H9 (cell line): Measurements from ENCODE around the gene SEMA3E. TPM values are rescaled to one million over a fixed set of nuclear protein-coding genes. Genes with fewer than 3 reads are reported as not detected.

ENCODE experiments used
- DNase-seq: peaks from one replicate; pipeline ENCODE4 v3.0.0-alpha.2; 2017
- H2AFZ ChIP-seq: one replicate; pipeline ENCODE4 v1.6.1; 2013; ENCODE audit warnings: mild to moderate bottlenecking, low read length, control low read depth, moderate library complexity
- H2AK5ac ChIP-seq: 2 replicates; pipeline ENCODE4 v1.6.1; 2013; ENCODE audit warnings: low read length, control low read depth, mixed read lengths; ENCODE audit not compliant: insufficient read length
- H2BK120ac ChIP-seq: one replicate; pipeline ENCODE4 v1.6.1; 2013; ENCODE audit warnings: low read depth, mild to moderate bottlenecking, low read length, control low read depth, inconsistent platforms; ENCODE audit not compliant: poor library complexity, severe bottlenecking
- H2BK12ac ChIP-seq: 2 replicates; pipeline ENCODE4 v1.6.1; 2013; ENCODE audit warnings: low read length, control low read depth, mixed read lengths, low read depth; ENCODE audit not compliant: insufficient read length
- H2BK15ac ChIP-seq: 2 replicates; pipeline ENCODE4 v1.6.1; 2013; ENCODE audit warnings: low read depth, low read length, control low read depth
- H2BK20ac ChIP-seq: one replicate; pipeline ENCODE4 v1.6.1; 2013; ENCODE audit warnings: low read depth, mild to moderate bottlenecking, low read length, control low read depth, inconsistent platforms; ENCODE audit not compliant: poor library complexity, severe bottlenecking
- H2BK5ac ChIP-seq: 2 replicates; pipeline ENCODE4 v1.6.1; 2013; ENCODE audit warnings: low read length, control low read depth, mixed read lengths; ENCODE audit not compliant: insufficient read length
- H3K14ac ChIP-seq: 2 replicates; pipeline ENCODE4 v1.6.1; 2013; ENCODE audit warnings: low read length, control low read depth; ENCODE audit not compliant: insufficient read depth
- H3K18ac ChIP-seq: 2 replicates; pipeline ENCODE4 v1.6.1; 2013; ENCODE audit warnings: low read depth, mild to moderate bottlenecking, mixed read lengths, low read length, control low read depth; ENCODE audit not compliant: insufficient read length
- H3K23ac ChIP-seq: 2 replicates; pipeline ENCODE4 v1.6.1; 2013; ENCODE audit warnings: low read length, control low read depth, mixed read lengths, low read depth; ENCODE audit not compliant: insufficient read length
- H3K23me2 ChIP-seq: 2 replicates; pipeline ENCODE4 v1.6.1; 2013; ENCODE audit warnings: low read depth, mild to moderate bottlenecking, mixed read lengths, low read length, control low read depth; ENCODE audit not compliant: insufficient read length, poor library complexity, severe bottlenecking
- H3K27ac ChIP-seq: 2 replicates; pipeline ENCODE4 v1.5.1; 2013; ENCODE audit warnings: low read length, control low read depth, mixed read lengths, low read depth; ENCODE audit not compliant: insufficient read length
- H3K27me3 ChIP-seq: 2 replicates; pipeline ENCODE4 v1.6.1; 2013; ENCODE audit warnings: low read length, control low read depth, inconsistent platforms; ENCODE audit not compliant: insufficient read depth
- H3K4ac ChIP-seq: 2 replicates; pipeline ENCODE4 v1.6.1; 2013; ENCODE audit warnings: low read depth, mild to moderate bottlenecking, control low read depth, inconsistent platforms, low read length, moderate library complexity
- H3K4me1 ChIP-seq: 2 replicates; pipeline ENCODE4 v1.6.1; 2013; ENCODE audit warnings: low read length, control low read depth, inconsistent platforms; ENCODE audit not compliant: insufficient read depth
- H3K4me2 ChIP-seq: 2 replicates; pipeline ENCODE4 v1.6.1; 2013; ENCODE audit warnings: low read length, control low read depth, mixed read lengths; ENCODE audit not compliant: insufficient read length, insufficient read depth
- H3K56ac ChIP-seq: 2 replicates; pipeline ENCODE4 v1.6.1; 2013; ENCODE audit warnings: low read depth, mild to moderate bottlenecking, mixed read lengths, low read length, control low read depth; ENCODE audit not compliant: insufficient read length
- H3K79me1 ChIP-seq: 2 replicates; pipeline ENCODE4 v1.6.1; 2013; ENCODE audit warnings: low read depth, mild to moderate bottlenecking, moderate library complexity, low read length, control low read depth, inconsistent platforms; ENCODE audit not compliant: insufficient read depth, poor library complexity, severe bottlenecking
- H3K79me2 ChIP-seq: 2 replicates; pipeline ENCODE4 v1.6.1; 2013; ENCODE audit warnings: low read length, control low read depth, inconsistent platforms; ENCODE audit not compliant: insufficient read depth
- H3K9ac ChIP-seq: 2 replicates; pipeline ENCODE4 v1.6.1; 2013; ENCODE audit warnings: low read length, control low read depth, mixed read lengths; ENCODE audit not compliant: insufficient read length; ENCODE audit errors: extremely low read depth
- H3K9me3 ChIP-seq: one replicate; pipeline ENCODE4 v1.6.1; 2013; ENCODE audit warnings: low read depth, low read length, inconsistent platforms; ENCODE audit not compliant: control insufficient read depth
- H3T11ph ChIP-seq: one replicate; pipeline ENCODE4 v1.6.1; 2013; ENCODE audit warnings: mild to moderate bottlenecking, low read length, control low read depth, inconsistent platforms
- H4K20me1 ChIP-seq: one replicate; pipeline ENCODE4 v1.6.1; 2013; ENCODE audit not compliant: control insufficient read depth, insufficient read length, insufficient read depth
- H4K5ac ChIP-seq: 2 replicates; pipeline ENCODE4 v1.6.1; 2013; ENCODE audit warnings: low read depth, mild to moderate bottlenecking, mixed read lengths, low read length, control low read depth; ENCODE audit not compliant: insufficient read length
- H4K8ac ChIP-seq: replicated peaks from 2 replicates; pipeline ENCODE4 v1.6.1; 2013; ENCODE audit warnings: low read length, control low read depth, mixed read lengths, low read depth; ENCODE audit not compliant: insufficient read length
- H4K91ac ChIP-seq: 2 replicates; pipeline ENCODE4 v1.6.1; 2013; ENCODE audit warnings: low read depth, mild to moderate bottlenecking, moderate library complexity, mixed read lengths, low read length, control low read depth; ENCODE audit not compliant: insufficient read length
- H3K27ac Mint-ChIP-seq, 3 experiments: 2 replicates in 2 of 3; 3 replicates in 1 of 3; pipeline ENCODE4 v1.8.0; 2020 to 2021; ENCODE audit warnings: mixed read lengths in 3 of 3, mild to moderate bottlenecking in 1 of 3, moderate library complexity in 1 of 3
- H3K27me3 Mint-ChIP-seq: 2 replicates; pipeline ENCODE4 v1.8.0; 2021; ENCODE audit warnings: low read depth, mild to moderate bottlenecking, moderate library complexity, mixed read lengths
- H3K36me3 Mint-ChIP-seq, 3 experiments: 2 replicates in 2 of 3; 3 replicates in 1 of 3; pipeline ENCODE4 v1.8.0; 2020 to 2021; ENCODE audit warnings: low read depth in 3 of 3, mixed read lengths in 3 of 3; ENCODE audit not compliant: insufficient read depth in 1 of 3
- H3K4me1 Mint-ChIP-seq, 2 experiments: 2 replicates each; pipeline ENCODE4 v1.8.0; 2020; ENCODE audit warnings: mixed read lengths in 2 of 2
- H3K4me3 Mint-ChIP-seq, 2 experiments: 2 replicates in 1 of 2; 3 replicates in 1 of 2; pipeline ENCODE4 v1.8.0; 2020 to 2021; ENCODE audit warnings: mild to moderate bottlenecking in 2 of 2, mixed read lengths in 2 of 2, moderate library complexity in 1 of 2
- H3K9me3 Mint-ChIP-seq, 2 experiments: 2 replicates in 1 of 2; 3 replicates in 1 of 2; pipeline ENCODE4 v1.8.0; 2020; ENCODE audit warnings: mild to moderate bottlenecking in 2 of 2, mixed read lengths in 2 of 2, moderate library complexity in 1 of 2
- CTCF ChIP-seq: fragments of 200-600 bp; sonication (generic); conservative IDR thresholded peaks from 3 replicates; pipeline ENCODE4 v1.8.0; 2021; ENCODE audit warnings: antibody characterized with exemption, mild to moderate bottlenecking
- WGBS: extraction: QIAGEN DNeasy Blood & Tissue Kit; methylation state at CpG from one replicate; pipeline ENCODE4 v1.1.7; 2013; ENCODE audit warnings: missing lambda C conversion rate, low lambda C conversion rate, mixed read lengths; ENCODE audit not compliant: insufficient read length; ENCODE audit errors: extremely low coverage; 5-methylcytosine and 5-hydroxymethylcytosine counted together
- total RNA-seq: library from RNA; stranded (reverse); gene quantifications from 2 replicates; pipeline ENCODE4 v1.2.1, GENCODE V29; 2021

SEMA3E gene
- total RNA-seq, 1 experiment from 2014 or later: 0.39 TPM

GRCh38 chr7:83548250-83548649 lies 100.7 kb downstream of the SEMA3E start:
- no peak overlapping the region for H2BK12ac ChIP-seq
- Mint-ChIP-seq H3K36me3 (peaks cover 0 to 11% (median 0%) of the 10 kb centered on the region in 3 experiments; a peak in 2 of 7 replicates), H3K4me1 (no peaks in the 10 kb centered on the region), H3K9me3 (peaks cover 8% of the 10 kb centered on the region in 2 experiments; a peak in 4 of 5 replicates), H3K27me3 (no peaks in the 10 kb centered on the region), H3K4me3 (no peak overlapping the region), H3K27ac (peak overlapping the region in 1 of 3 experiments; percentile 1; a peak in 1 of 7 replicates)
- no peak overlapping the region for H2BK5ac ChIP-seq
- WGBS: no CpG with 5 or more reads among the region's 1 CpG
- H3T11ph ChIP-seq: no peak overlapping the region
- no peak overlapping the region for H2BK20ac ChIP-seq
- no peaks in the 10 kb centered on the region for H4K20me1 ChIP-seq
- H3K79me2 ChIP-seq: no peaks in the 10 kb centered on the region
- no peak for DNase-seq
- H3K9me3 ChIP-seq: no peaks in the 10 kb centered on the region
- no peaks in the 10 kb centered on the region for H3K4me1 ChIP-seq
- H3K14ac ChIP-seq: no peak overlapping the region
- no peak overlapping the region for H3K27ac ChIP-seq
- H3K56ac ChIP-seq: no peak overlapping the region
- no peak overlapping the region for H3K23ac ChIP-seq
- H4K8ac ChIP-seq: no peak overlapping the region
- no peak overlapping the region for H3K4ac ChIP-seq
- no peak overlapping the region for H2BK120ac ChIP-seq
- H4K5ac ChIP-seq: no peak overlapping the region
- TF ChIP-seq CTCF: no peak
- no peaks in the 10 kb centered on the region for H3K23me2 ChIP-seq
- H3K4me2 ChIP-seq: no peak overlapping the region
- no peak overlapping the region for H3K9ac ChIP-seq
- H3K79me1 ChIP-seq: no peaks in the 10 kb centered on the region
- no peak overlapping the region for H4K91ac ChIP-seq
- no peaks in the 10 kb centered on the region for H3K27me3 ChIP-seq
- no peak overlapping the region for H3K18ac ChIP-seq
- H2AK5ac ChIP-seq: no peak overlapping the region
- no peak overlapping the region for H2AFZ ChIP-seq
- no peak overlapping the region for H2BK15ac ChIP-seq
